AG09309 (cell line): ENCODE results near the gene MAPK11.

ENCODE experiments used
- DNase-seq: peaks from one replicate; pipeline ENCODE4 v3.0.0-alpha.2; 2010; ENCODE audit warnings: low read depth
- H3K4me3 ChIP-seq: 2 replicates; pipeline ENCODE4 v1.5.1; 2011; ENCODE audit warnings: mild to moderate bottlenecking, low read depth, low read length, moderate library complexity; ENCODE audit not compliant: control insufficient read depth
- CTCF ChIP-seq: IDR thresholded peaks from 2 replicates; pipeline ENCODE4 v1.5.1; 2011; ENCODE audit warnings: mild to moderate bottlenecking, low read depth, low read length, inconsistent platforms; ENCODE audit not compliant: insufficient read depth, control insufficient read depth; ENCODE audit errors: missing control alignments

MAPK11 gene

DNA sequence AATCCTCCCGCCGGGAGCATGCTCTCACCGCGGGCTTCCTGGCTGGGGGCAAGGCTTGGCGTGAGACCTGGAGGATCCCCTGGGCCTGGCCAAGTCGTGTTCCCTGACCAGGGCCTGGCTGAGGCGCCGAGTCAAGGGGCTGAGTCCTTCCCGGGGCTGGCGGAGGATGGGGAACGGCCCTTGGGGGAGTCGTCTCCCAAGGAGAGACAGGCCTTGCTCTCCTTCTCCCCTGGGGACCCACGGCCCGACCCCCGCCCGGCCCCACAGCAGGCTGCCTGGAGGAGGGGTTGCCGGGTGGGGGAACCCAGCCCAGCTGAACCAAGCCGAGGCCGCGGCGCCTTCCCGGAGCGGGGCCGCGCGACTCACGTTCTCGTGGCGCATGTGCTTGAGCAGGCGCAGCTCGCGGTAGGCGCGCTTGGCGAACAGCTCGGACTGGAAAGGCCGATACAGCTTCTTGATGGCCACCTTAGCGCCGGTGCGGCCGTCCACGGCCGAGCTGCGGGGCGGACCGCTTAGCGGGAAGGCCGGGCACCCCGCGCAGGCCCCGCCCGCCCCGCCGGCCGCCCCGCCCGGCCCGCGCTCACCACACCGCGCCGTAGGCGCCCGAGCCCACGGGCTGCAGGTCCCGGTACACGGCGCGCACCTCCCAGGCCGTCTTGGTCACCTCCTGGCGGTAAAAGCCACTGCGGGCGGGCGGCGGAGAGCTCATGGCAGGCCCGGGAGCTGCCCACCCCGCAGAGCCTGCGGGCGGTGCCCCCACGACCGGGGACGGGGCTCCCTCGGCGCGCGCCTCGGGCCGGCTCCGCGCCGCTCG is 9.2 kb downstream of the MAPK11 start:
- no peak for TF ChIP-seq CTCF
- peak overlapping the region; percentile 52 for H3K4me3 ChIP-seq
- DNase-seq, result no peak

- peak overlapping the region; percentile 52 for H3K4me3 ChIP-seq
- no peak for DNase-seq
- no peak for TF ChIP-seq CTCF
These were observed 9.8 kb downstream of the MAPK11 start for GRCh38 chr22:50260434-50260800.

- DNase-seq, result no peak
- no peak for TF ChIP-seq CTCF
- H3K4me3 ChIP-seq, result no peak overlapping the region
These were observed 10.9 kb downstream of the MAPK11 start for GRCh38 chr22:50259302-50259701.

GRCh38 chr22:50258361-50259292 is 11.6 kb downstream of the MAPK11 start:
- no peak for DNase-seq
- no peak overlapping the region for H3K4me3 ChIP-seq
- no peak for TF ChIP-seq CTCF

DNA sequence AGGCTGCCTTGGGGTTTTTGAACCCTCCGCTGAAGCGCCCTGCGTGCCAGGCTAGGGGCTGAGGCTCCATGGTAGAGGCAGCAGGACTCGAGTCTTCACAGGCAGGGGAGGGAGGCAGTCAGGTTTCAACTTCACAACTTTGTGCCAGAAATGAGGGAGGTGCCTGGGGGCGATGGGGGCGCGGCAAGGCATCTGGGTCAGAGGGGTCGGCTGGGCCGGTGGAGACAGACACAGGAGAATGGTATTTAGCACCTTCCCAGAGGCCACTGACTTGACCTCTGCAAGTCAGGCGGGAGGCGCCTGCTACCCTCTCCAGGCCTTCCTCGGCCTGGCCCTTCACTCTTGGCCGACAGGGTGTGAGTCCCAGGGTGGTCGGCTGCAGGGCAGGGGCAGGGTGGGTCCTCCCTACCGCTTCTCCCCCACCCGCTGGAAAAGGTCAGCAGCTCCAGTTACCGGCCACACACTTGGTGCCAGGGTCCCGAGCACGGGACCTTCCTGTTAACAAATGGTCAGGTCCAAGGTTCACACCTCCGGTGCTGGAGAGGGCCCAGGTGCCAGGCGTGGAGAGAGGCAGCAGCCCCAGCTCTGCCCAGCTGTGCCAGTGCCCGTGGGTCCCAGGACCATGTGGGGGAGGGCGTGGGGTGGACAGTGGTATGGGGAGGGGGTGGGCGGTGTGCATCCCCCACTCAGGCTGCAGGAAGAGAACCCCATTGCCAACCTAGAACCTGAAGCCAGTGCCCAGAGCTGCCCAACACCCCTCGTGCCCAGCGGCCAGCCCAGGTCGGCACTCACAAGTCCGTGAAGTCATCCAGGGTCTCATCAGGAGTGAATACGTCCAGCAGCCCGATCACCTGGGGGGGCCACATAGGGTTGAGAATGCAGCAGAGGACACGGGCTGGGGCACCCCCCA is 12.5 kb downstream of the MAPK11 start:
- DNase-seq, result no peak
- no peak overlapping the region for H3K4me3 ChIP-seq
- TF ChIP-seq CTCF, result no peak

- no peak overlapping the region for H3K4me3 ChIP-seq
- DNase-seq, result no peak
These were observed 13.1 kb downstream of the MAPK11 start for GRCh38 chr22:50257041-50257440.

More at GRCh38 chr22:50257041-50257440, 13.1 kb downstream of the MAPK11 start:
- TF ChIP-seq CTCF, result no peak
